IMR-90 (cell line): ENCODE data around the gene RETN. TPM values are rescaled to one million over a fixed set of nuclear protein-coding genes. Genes with fewer than 3 reads are reported as not detected.

ENCODE experiments used
- ATAC-seq: fragments of 200-7000 bp; cut with Tn5 transposase; 2 replicates; pipeline ENCODE4 v1.9.1; 2020; ENCODE audit warnings: low read depth, mild to moderate bottlenecking, moderate library complexity
- BruUV-seq: library from RNA; stranded (reverse); fragments of 400-500 nt; replicated peaks from 2 replicates; lab custom pipeline; 2021; lab: Mats Ljungman, UMichigan
- CTCF ChIA-PET: fragments of 300-600 bp; formaldehyde crosslinking; extraction: SDS; loops from one replicate; lab custom pipeline; 2021; ENCODE audit warnings: antibody characterized with exemption; lab: Yijun Ruan, JAX
- POLR2A ChIA-PET: fragments of 300-600 bp; sonication (Branson Sonifier 250); formaldehyde crosslinking; loops from one replicate; lab custom pipeline; 2022; ENCODE audit warnings: antibody characterized with exemption; ENCODE audit not compliant: unreplicated experiment; lab: Charles Lee
- DNase-seq: peaks from one replicate; pipeline ENCODE4 v3.0.0; 2013
- H2AFZ ChIP-seq: replicated peaks from 2 replicates; pipeline ENCODE3; 2013; ENCODE audit warnings: low read length, mild to moderate bottlenecking; ENCODE audit not compliant: poor library complexity
- H2AK5ac ChIP-seq: 2 replicates; pipeline ENCODE4 v1.6.1; 2013; ENCODE audit warnings: low read depth, low read length, inconsistent platforms
- H2AK9ac ChIP-seq: replicated peaks from 2 replicates; pipeline ENCODE3; 2013; ENCODE audit warnings: mild to moderate bottlenecking, low read depth, low read length, moderate library complexity; ENCODE audit not compliant: poor library complexity
- H2BK120ac ChIP-seq: 2 replicates; pipeline ENCODE4 v1.6.1; 2013; ENCODE audit warnings: low read depth, low read length, inconsistent platforms
- H2BK15ac ChIP-seq: 3 replicates; pipeline ENCODE4 v1.6.1; 2013; ENCODE audit warnings: low read depth, low read length, inconsistent platforms
- H2BK20ac ChIP-seq: 2 replicates; pipeline ENCODE4 v1.6.1; 2013; ENCODE audit warnings: low read depth, mild to moderate bottlenecking, inconsistent platforms, low read length, moderate library complexity
- H2BK5ac ChIP-seq: 2 replicates; pipeline ENCODE4 v1.6.1; 2013; ENCODE audit warnings: mild to moderate bottlenecking, low read depth, low read length, inconsistent platforms; ENCODE audit not compliant: poor library complexity, severe bottlenecking
- H3K14ac ChIP-seq: replicated peaks from 2 replicates; pipeline ENCODE4 v1.6.1; 2013; ENCODE audit warnings: low read depth, low read length, inconsistent platforms
- H3K18ac ChIP-seq: 2 replicates; pipeline ENCODE4 v1.6.1; 2013; ENCODE audit warnings: low read depth, low read length, control low read depth
- H3K23ac ChIP-seq: 2 replicates; pipeline ENCODE4 v1.6.1; 2013; ENCODE audit warnings: low read depth, low read length, inconsistent platforms
- H3K27ac ChIP-seq: 2 replicates; pipeline ENCODE4 v1.5.1; 2013; ENCODE audit warnings: mild to moderate bottlenecking, control low read depth, low read length; ENCODE audit not compliant: insufficient read depth
- H3K27me3 ChIP-seq: 2 replicates; pipeline ENCODE4 v1.6.1; 2013; ENCODE audit warnings: low read length; ENCODE audit not compliant: control insufficient read depth, insufficient read depth
- H3K36me3 ChIP-seq: 2 replicates; pipeline ENCODE4 v1.6.1; 2013; ENCODE audit warnings: low read length, mixed read lengths; ENCODE audit not compliant: control insufficient read depth, insufficient read depth
- H3K4ac ChIP-seq: 2 replicates; pipeline ENCODE4 v1.6.1; 2013; ENCODE audit warnings: low read depth, low read length, inconsistent platforms
- H3K4me1 ChIP-seq: 2 replicates; pipeline ENCODE4 v1.6.1; 2013; ENCODE audit warnings: low read length, mixed read lengths; ENCODE audit not compliant: control insufficient read depth, insufficient read depth
- H3K4me2 ChIP-seq: 2 replicates; pipeline ENCODE4 v1.6.1; 2013; ENCODE audit warnings: low read depth, mild to moderate bottlenecking, control low read depth, low read length, moderate library complexity
- H3K4me3 ChIP-seq: 2 replicates; pipeline ENCODE4 v1.5.1; 2013; ENCODE audit warnings: low read depth, mild to moderate bottlenecking, control low read depth, low read length, moderate library complexity; ENCODE audit not compliant: insufficient read depth
- H3K56ac ChIP-seq: 2 replicates; pipeline ENCODE4 v1.6.1; 2013; ENCODE audit warnings: low read length, inconsistent platforms; ENCODE audit not compliant: insufficient read depth; ENCODE audit errors: extremely low read depth
- H3K79me1 ChIP-seq, 2 experiments: 2 replicates each; pipeline ENCODE4 v1.6.1; 2013; ENCODE audit warnings: low read length in 2 of 2, inconsistent platforms in 1 of 2, low read depth in 1 of 2
- H3K9ac ChIP-seq: 2 replicates; pipeline ENCODE4 v1.6.1; 2013; ENCODE audit warnings: low read depth, low read length, control low read depth
- H3K9me1 ChIP-seq: 2 replicates; pipeline ENCODE4 v1.6.1; 2013; ENCODE audit warnings: low read length, inconsistent platforms; ENCODE audit not compliant: insufficient read depth
- H3K9me3 ChIP-seq: 2 replicates; pipeline ENCODE4 v1.6.1; 2013; ENCODE audit warnings: low read length; ENCODE audit not compliant: control insufficient read depth, insufficient read depth
- H4K20me1 ChIP-seq: 2 replicates; pipeline ENCODE4 v1.6.1; 2013; ENCODE audit warnings: low read length, inconsistent platforms; ENCODE audit not compliant: insufficient read depth
- H4K5ac ChIP-seq: 2 replicates; pipeline ENCODE4 v1.6.1; 2013; ENCODE audit warnings: mild to moderate bottlenecking, low read depth, low read length, control low read depth
- H4K8ac ChIP-seq, 2 experiments: 2 replicates each; pipeline ENCODE4 v1.6.1; 2013; ENCODE audit warnings: low read depth in 2 of 2, low read length in 2 of 2, control low read depth in 1 of 2, inconsistent platforms in 1 of 2
- H4K91ac ChIP-seq: 2 replicates; pipeline ENCODE4 v1.6.1; 2013; ENCODE audit warnings: low read depth, low read length, inconsistent platforms; ENCODE audit not compliant: insufficient read depth
- CEBPB ChIP-seq: IDR thresholded peaks from 2 replicates; pipeline ENCODE4 v1.6.1; 2012; ENCODE audit warnings: low read depth, low read length, improper control_type of control experiment
- FOS ChIP-seq: fragments of 150-350 bp; IDR thresholded peaks from 2 replicates; pipeline ENCODE4 v1.6.1; 2016; ENCODE audit warnings: low read depth, low read length
- MAFK ChIP-seq: IDR thresholded peaks from 2 replicates; pipeline ENCODE4 v1.6.1; 2012; ENCODE audit warnings: low read depth, low read length, improper control_type of control experiment
- MAZ ChIP-seq: IDR thresholded peaks from 2 replicates; pipeline ENCODE4 v1.6.1; 2012; ENCODE audit warnings: low read depth, mild to moderate bottlenecking, low read length, improper control_type of control experiment, moderate library complexity, borderline replicate concordance
- MXI1 ChIP-seq: IDR thresholded peaks from 2 replicates; pipeline ENCODE4 v1.6.1; 2012; ENCODE audit warnings: low read depth, mild to moderate bottlenecking, low read length, moderate library complexity, borderline replicate concordance
- NFE2L2 ChIP-seq: fragments of 150-350 bp; IDR thresholded peaks from 2 replicates; pipeline ENCODE4 v1.6.1; 2016; ENCODE audit warnings: low read depth, mild to moderate bottlenecking, low read length
- POLR2A ChIP-seq: IDR thresholded peaks from 2 replicates; pipeline ENCODE4 v1.6.1; 2012; ENCODE audit warnings: mild to moderate bottlenecking, low read depth, low read length
- RAD21 ChIP-seq: IDR thresholded peaks from 2 replicates; pipeline ENCODE4 v1.6.1; 2012; ENCODE audit warnings: low read length, improper control_type of control experiment
- RCOR1 ChIP-seq: IDR thresholded peaks from 2 replicates; pipeline ENCODE4 v1.6.1; 2012; ENCODE audit warnings: mild to moderate bottlenecking, low read length, improper control_type of control experiment; ENCODE audit not compliant: insufficient replicate concordance
- RFX5 ChIP-seq: IDR thresholded peaks from 2 replicates; pipeline ENCODE4 v1.8.0; 2012; ENCODE audit warnings: low read depth, mild to moderate bottlenecking, low read length, moderate library complexity
- SMC3 ChIP-seq: fragments of 150-350 bp; IDR thresholded peaks from 2 replicates; pipeline ENCODE4 v1.6.1; 2016; ENCODE audit warnings: low read depth, mild to moderate bottlenecking, antibody characterized with exemption, low read length, moderate library complexity
- WGBS, 2 experiments: methylation state at CpG; one replicate each; pipeline versions ENCODE4 v1.1.5 to v1.1.7; 2013; ENCODE audit warnings: missing lambda C conversion rate in 2 of 2; ENCODE audit not compliant: insufficient read length in 1 of 2; ENCODE audit errors: extremely low coverage in 2 of 2; 5-methylcytosine and 5-hydroxymethylcytosine counted together
- dilution Hi-C: fragments of 300-500 bp; cut with HindIII; formaldehyde crosslinking; loops from one replicate; pipeline ENCODE4 v1.14.3; 2018; ENCODE audit warnings: low sequenced_read_pairs; ENCODE audit not compliant: unreplicated experiment
- in situ Hi-C: fragments of 300-500 bp; cut with MboI; formaldehyde crosslinking; loops from 3 replicates; pipeline ENCODE4 v1.14.3; 2019; ENCODE audit warnings: low sequenced_read_pairs, inconsistent platforms, mixed read lengths
- intact Hi-C: fragments of 100-400 bp; cut with micrococcal nuclease; formaldehyde crosslinking; loops from 2 replicates; pipeline ENCODE4 v1.10.0; 2022
- polyA plus RNA-seq, 3 experiments: library from polyadenylated mRNA; depleted of rRNA; stranded (reverse); fragments of >200 nt; gene quantifications; 2 replicates each; pipeline ENCODE4 v1.2.3, GENCODE V29; 2012; ENCODE audit warnings: low replicate concordance in 1 of 3
- total RNA-seq: library from RNA; depleted of rRNA; stranded (reverse); fragments of >200 nt; gene quantifications from 2 replicates; pipeline ENCODE4 v1.2.3, GENCODE V29; 2012
- TF ChIP-seq, protein P1 (sequence below): fragments of 150-350 bp; IDR thresholded peaks from 2 replicates; pipeline ENCODE4 v1.6.1; 2017; ENCODE audit warnings: mild to moderate bottlenecking, antibody characterized with exemption, low read length, low read depth
- TF ChIP-seq, protein P2 (sequence below): fragments of 150-350 bp; IDR thresholded peaks from 2 replicates; pipeline ENCODE4 v1.6.1; 2016; ENCODE audit warnings: low read depth, mild to moderate bottlenecking, low read length, moderate library complexity, borderline replicate concordance
- TF ChIP-seq, protein P3 (sequence below): conservative IDR thresholded peaks from 2 replicates; pipeline ENCODE4 v1.5.1; 2012; ENCODE audit warnings: mild to moderate bottlenecking, low read depth, low read length, improper control_type of control experiment

Gene RETN
- total and polyA plus RNA-seq, 2 of the 4 experiments (the other 2 are of a cell fraction) = not detected

DNA sequence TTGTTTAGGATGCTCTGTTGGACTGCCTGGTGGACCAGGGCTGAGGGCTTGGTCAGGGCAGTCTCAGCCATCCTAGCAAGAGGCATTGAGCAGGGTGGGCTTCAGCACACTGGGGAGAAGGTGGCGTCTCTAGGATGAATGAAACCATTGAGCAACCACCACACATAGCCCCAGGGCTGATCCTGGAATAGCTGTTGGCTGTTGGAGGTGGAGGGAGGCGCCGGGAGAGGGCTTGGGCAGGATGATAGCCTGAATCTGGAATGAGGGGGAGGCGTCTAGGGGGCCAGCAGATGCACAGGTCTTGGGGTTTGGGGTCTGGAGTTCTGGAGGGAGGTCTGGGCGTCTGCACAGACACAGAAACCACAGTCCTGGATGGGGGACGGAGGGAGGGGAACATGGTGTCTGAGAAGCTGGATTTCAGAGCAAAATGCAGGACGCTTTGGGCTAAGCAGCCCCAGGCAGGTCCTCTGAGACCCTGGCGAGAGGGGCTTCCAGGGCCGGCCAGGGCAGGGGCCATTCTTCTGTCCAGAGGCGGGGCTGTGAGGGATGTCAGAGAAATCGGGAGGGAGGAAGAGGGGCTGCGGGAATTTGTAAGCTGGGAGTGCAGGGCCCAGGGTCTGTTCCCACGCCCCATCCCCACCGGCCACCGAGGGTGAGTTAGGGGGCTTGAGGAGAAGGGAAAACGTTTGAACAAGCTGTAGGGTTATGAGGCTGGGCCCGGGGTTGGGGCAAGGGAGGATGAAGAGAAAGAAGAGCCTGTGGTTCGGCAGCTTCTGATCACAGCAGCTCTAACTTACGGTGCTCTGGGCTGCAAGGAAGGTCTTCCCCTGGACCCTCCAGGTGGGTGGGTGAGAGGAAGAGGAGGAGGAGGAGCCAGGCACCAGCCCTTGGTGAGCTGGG is 16.9 kb downstream of the RETN start:
- peaks cover 14% of the 10 kb centered on the region for H4K20me1 ChIP-seq
- no peak overlapping the region for H3K4me3 ChIP-seq
- intact Hi-C loops (no loop called here), dilution Hi-C loops (no loop called here), in situ Hi-C loops (loop anchor here (10.0 kb wide), 1 partner anchor 109 kb away; no protein-coding TSS in a partner anchor)
- no peak overlapping the region for H2AK9ac ChIP-seq
- no peaks in the 10 kb centered on the region for H3K9me3 ChIP-seq
- no peak for TF ChIP-seq MAFK
- TF ChIP-seq RAD21 = no peak
- TF ChIP-seq CEBPB = no peak
- TF ChIP-seq, protein P1, sequence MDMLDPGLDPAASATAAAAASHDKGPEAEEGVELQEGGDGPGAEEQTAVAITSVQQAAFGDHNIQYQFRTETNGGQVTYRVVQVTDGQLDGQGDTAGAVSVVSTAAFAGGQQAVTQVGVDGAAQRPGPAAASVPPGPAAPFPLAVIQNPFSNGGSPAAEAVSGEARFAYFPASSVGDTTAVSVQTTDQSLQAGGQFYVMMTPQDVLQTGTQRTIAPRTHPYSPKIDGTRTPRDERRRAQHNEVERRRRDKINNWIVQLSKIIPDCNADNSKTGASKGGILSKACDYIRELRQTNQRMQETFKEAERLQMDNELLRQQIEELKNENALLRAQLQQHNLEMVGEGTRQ = no peak
- TF ChIP-seq, protein P2, sequence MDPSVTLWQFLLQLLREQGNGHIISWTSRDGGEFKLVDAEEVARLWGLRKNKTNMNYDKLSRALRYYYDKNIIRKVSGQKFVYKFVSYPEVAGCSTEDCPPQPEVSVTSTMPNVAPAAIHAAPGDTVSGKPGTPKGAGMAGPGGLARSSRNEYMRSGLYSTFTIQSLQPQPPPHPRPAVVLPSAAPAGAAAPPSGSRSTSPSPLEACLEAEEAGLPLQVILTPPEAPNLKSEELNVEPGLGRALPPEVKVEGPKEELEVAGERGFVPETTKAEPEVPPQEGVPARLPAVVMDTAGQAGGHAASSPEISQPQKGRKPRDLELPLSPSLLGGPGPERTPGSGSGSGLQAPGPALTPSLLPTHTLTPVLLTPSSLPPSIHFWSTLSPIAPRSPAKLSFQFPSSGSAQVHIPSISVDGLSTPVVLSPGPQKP = no peak
- no peak for TF ChIP-seq MXI1
- TF ChIP-seq RFX5 = no peak
- no peak for TF ChIP-seq RCOR1
- TF ChIP-seq, protein P3, sequence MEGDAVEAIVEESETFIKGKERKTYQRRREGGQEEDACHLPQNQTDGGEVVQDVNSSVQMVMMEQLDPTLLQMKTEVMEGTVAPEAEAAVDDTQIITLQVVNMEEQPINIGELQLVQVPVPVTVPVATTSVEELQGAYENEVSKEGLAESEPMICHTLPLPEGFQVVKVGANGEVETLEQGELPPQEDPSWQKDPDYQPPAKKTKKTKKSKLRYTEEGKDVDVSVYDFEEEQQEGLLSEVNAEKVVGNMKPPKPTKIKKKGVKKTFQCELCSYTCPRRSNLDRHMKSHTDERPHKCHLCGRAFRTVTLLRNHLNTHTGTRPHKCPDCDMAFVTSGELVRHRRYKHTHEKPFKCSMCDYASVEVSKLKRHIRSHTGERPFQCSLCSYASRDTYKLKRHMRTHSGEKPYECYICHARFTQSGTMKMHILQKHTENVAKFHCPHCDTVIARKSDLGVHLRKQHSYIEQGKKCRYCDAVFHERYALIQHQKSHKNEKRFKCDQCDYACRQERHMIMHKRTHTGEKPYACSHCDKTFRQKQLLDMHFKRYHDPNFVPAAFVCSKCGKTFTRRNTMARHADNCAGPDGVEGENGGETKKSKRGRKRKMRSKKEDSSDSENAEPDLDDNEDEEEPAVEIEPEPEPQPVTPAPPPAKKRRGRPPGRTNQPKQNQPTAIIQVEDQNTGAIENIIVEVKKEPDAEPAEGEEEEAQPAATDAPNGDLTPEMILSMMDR = no peak
- TF ChIP-seq SMC3 = no peak
- no peak for TF ChIP-seq MAZ
- no peak for TF ChIP-seq POLR2A
- no peak for TF ChIP-seq NFE2L2
- no peak for TF ChIP-seq FOS
- H2BK5ac ChIP-seq = no peak overlapping the region
- no peak overlapping the region for H3K9ac ChIP-seq
- peaks cover 0 to 28% of the 10 kb centered on the region in 2 experiments; a peak in 3 of 4 replicates for H3K79me1 ChIP-seq
- no peak for DNase-seq
- H4K91ac ChIP-seq = no peak overlapping the region
- 33% methylated on average over 3 of the region's 19 CpGs; no CpG with 5 or more reads in 1 of the 2 experiments for WGBS, 2 experiments
- H2BK20ac ChIP-seq = no peak overlapping the region
- peaks cover 3% of the 10 kb centered on the region; the same call in 1 of the 2 replicates for H3K27me3 ChIP-seq
- H3K23ac ChIP-seq = no peak overlapping the region
- no peak overlapping the region for H3K18ac ChIP-seq
- no peak overlapping the region for H3K4ac ChIP-seq
- no peak overlapping the region for H3K27ac ChIP-seq
- H3K4me2 ChIP-seq = no peak overlapping the region
- H3K9me1 ChIP-seq = no peaks in the 10 kb centered on the region
- ATAC-seq = no peak
- CTCF ChIA-PET = no interaction called here
- no peak overlapping the region for H2AFZ ChIP-seq
- no peak overlapping the region for H4K5ac ChIP-seq
- H3K4me1 ChIP-seq = 0 out of 2 replicates have a peak, but pooled peaks cover 2% of the 10 kb centered on the region
- no peak overlapping the region for H2AK5ac ChIP-seq
- no peak overlapping the region for H3K56ac ChIP-seq
- H3K14ac ChIP-seq = no peak overlapping the region
- POLR2A ChIA-PET = interaction anchor here (1.0 kb wide), 1 partner anchor 320 kb away, joined by 4 read pairs; the partner anchor contains the start of gene ELAVL1
- H2BK120ac ChIP-seq = no peak overlapping the region
- no TSS peak for BruUV-seq
- H3K36me3 ChIP-seq = peaks cover 11% of the 10 kb centered on the region; the same call in 1 of the 2 replicates
- H2BK15ac ChIP-seq = no peak overlapping the region
- H4K8ac ChIP-seq = no peak overlapping the region
